IMR-90 (cell line): Measurements from ENCODE around the gene PRKN. TPM values are rescaled to one million over a fixed set of nuclear protein-coding genes. Genes with fewer than 3 reads are reported as not detected.

Source experiments
- ATAC-seq: fragments of 200-7000 bp; cut with Tn5 transposase; 2 replicates; pipeline ENCODE4 v1.9.1; 2020; ENCODE audit warnings: low read depth, mild to moderate bottlenecking, moderate library complexity
- BruUV-seq: library from RNA; stranded (reverse); fragments of 400-500 nt; replicated peaks from 2 replicates; lab custom pipeline; 2021; lab: Mats Ljungman, UMichigan
- CTCF ChIA-PET: fragments of 300-600 bp; formaldehyde crosslinking; extraction: SDS; loops from one replicate; lab custom pipeline; 2021; ENCODE audit warnings: antibody characterized with exemption; lab: Yijun Ruan, JAX
- POLR2A ChIA-PET: fragments of 300-600 bp; sonication (Branson Sonifier 250); formaldehyde crosslinking; loops from one replicate; lab custom pipeline; 2022; ENCODE audit warnings: antibody characterized with exemption; ENCODE audit not compliant: unreplicated experiment; lab: Charles Lee
- DNase-seq: peaks from one replicate; pipeline ENCODE4 v3.0.0; 2013
- H2AFZ ChIP-seq: replicated peaks from 2 replicates; pipeline ENCODE3; 2013; ENCODE audit warnings: low read length, mild to moderate bottlenecking; ENCODE audit not compliant: poor library complexity
- H2AK5ac ChIP-seq: 2 replicates; pipeline ENCODE4 v1.6.1; 2013; ENCODE audit warnings: low read depth, low read length, inconsistent platforms
- H2AK9ac ChIP-seq: replicated peaks from 2 replicates; pipeline ENCODE3; 2013; ENCODE audit warnings: mild to moderate bottlenecking, low read depth, low read length, moderate library complexity; ENCODE audit not compliant: poor library complexity
- H2BK120ac ChIP-seq: 2 replicates; pipeline ENCODE4 v1.6.1; 2013; ENCODE audit warnings: low read depth, low read length, inconsistent platforms
- H2BK15ac ChIP-seq: 3 replicates; pipeline ENCODE4 v1.6.1; 2013; ENCODE audit warnings: low read depth, low read length, inconsistent platforms
- H2BK20ac ChIP-seq: 2 replicates; pipeline ENCODE4 v1.6.1; 2013; ENCODE audit warnings: low read depth, mild to moderate bottlenecking, inconsistent platforms, low read length, moderate library complexity
- H2BK5ac ChIP-seq: 2 replicates; pipeline ENCODE4 v1.6.1; 2013; ENCODE audit warnings: mild to moderate bottlenecking, low read depth, low read length, inconsistent platforms; ENCODE audit not compliant: poor library complexity, severe bottlenecking
- H3K14ac ChIP-seq: replicated peaks from 2 replicates; pipeline ENCODE4 v1.6.1; 2013; ENCODE audit warnings: low read depth, low read length, inconsistent platforms
- H3K18ac ChIP-seq: 2 replicates; pipeline ENCODE4 v1.6.1; 2013; ENCODE audit warnings: low read depth, low read length, control low read depth
- H3K23ac ChIP-seq: 2 replicates; pipeline ENCODE4 v1.6.1; 2013; ENCODE audit warnings: low read depth, low read length, inconsistent platforms
- H3K27ac ChIP-seq: 2 replicates; pipeline ENCODE4 v1.5.1; 2013; ENCODE audit warnings: mild to moderate bottlenecking, control low read depth, low read length; ENCODE audit not compliant: insufficient read depth
- H3K27me3 ChIP-seq: 2 replicates; pipeline ENCODE4 v1.6.1; 2013; ENCODE audit warnings: low read length; ENCODE audit not compliant: control insufficient read depth, insufficient read depth
- H3K36me3 ChIP-seq: 2 replicates; pipeline ENCODE4 v1.6.1; 2013; ENCODE audit warnings: low read length, mixed read lengths; ENCODE audit not compliant: control insufficient read depth, insufficient read depth
- H3K4ac ChIP-seq: 2 replicates; pipeline ENCODE4 v1.6.1; 2013; ENCODE audit warnings: low read depth, low read length, inconsistent platforms
- H3K4me1 ChIP-seq: 2 replicates; pipeline ENCODE4 v1.6.1; 2013; ENCODE audit warnings: low read length, mixed read lengths; ENCODE audit not compliant: control insufficient read depth, insufficient read depth
- H3K4me2 ChIP-seq: 2 replicates; pipeline ENCODE4 v1.6.1; 2013; ENCODE audit warnings: low read depth, mild to moderate bottlenecking, control low read depth, low read length, moderate library complexity
- H3K4me3 ChIP-seq: 2 replicates; pipeline ENCODE4 v1.5.1; 2013; ENCODE audit warnings: low read depth, mild to moderate bottlenecking, control low read depth, low read length, moderate library complexity; ENCODE audit not compliant: insufficient read depth
- H3K56ac ChIP-seq: 2 replicates; pipeline ENCODE4 v1.6.1; 2013; ENCODE audit warnings: low read length, inconsistent platforms; ENCODE audit not compliant: insufficient read depth; ENCODE audit errors: extremely low read depth
- H3K79me1 ChIP-seq, 2 experiments: 2 replicates each; pipeline ENCODE4 v1.6.1; 2013; ENCODE audit warnings: low read length in 2 of 2, inconsistent platforms in 1 of 2, low read depth in 1 of 2
- H3K9ac ChIP-seq: 2 replicates; pipeline ENCODE4 v1.6.1; 2013; ENCODE audit warnings: low read depth, low read length, control low read depth
- H3K9me1 ChIP-seq: 2 replicates; pipeline ENCODE4 v1.6.1; 2013; ENCODE audit warnings: low read length, inconsistent platforms; ENCODE audit not compliant: insufficient read depth
- H3K9me3 ChIP-seq: 2 replicates; pipeline ENCODE4 v1.6.1; 2013; ENCODE audit warnings: low read length; ENCODE audit not compliant: control insufficient read depth, insufficient read depth
- H4K20me1 ChIP-seq: 2 replicates; pipeline ENCODE4 v1.6.1; 2013; ENCODE audit warnings: low read length, inconsistent platforms; ENCODE audit not compliant: insufficient read depth
- H4K5ac ChIP-seq: 2 replicates; pipeline ENCODE4 v1.6.1; 2013; ENCODE audit warnings: mild to moderate bottlenecking, low read depth, low read length, control low read depth
- H4K8ac ChIP-seq, 2 experiments: 2 replicates each; pipeline ENCODE4 v1.6.1; 2013; ENCODE audit warnings: low read depth in 2 of 2, low read length in 2 of 2, control low read depth in 1 of 2, inconsistent platforms in 1 of 2
- H4K91ac ChIP-seq: 2 replicates; pipeline ENCODE4 v1.6.1; 2013; ENCODE audit warnings: low read depth, low read length, inconsistent platforms; ENCODE audit not compliant: insufficient read depth
- BHLHE40 ChIP-seq: fragments of 150-350 bp; IDR thresholded peaks from 2 replicates; pipeline ENCODE4 v1.6.1; 2016; ENCODE audit warnings: mild to moderate bottlenecking, low read depth, low read length
- CEBPB ChIP-seq: IDR thresholded peaks from 2 replicates; pipeline ENCODE4 v1.6.1; 2012; ENCODE audit warnings: low read depth, low read length, improper control_type of control experiment
- CHD1 ChIP-seq: IDR thresholded peaks from 2 replicates; pipeline ENCODE4 v1.6.1; 2012; ENCODE audit warnings: low read depth, low read length, improper control_type of control experiment
- FOS ChIP-seq: fragments of 150-350 bp; IDR thresholded peaks from 2 replicates; pipeline ENCODE4 v1.6.1; 2016; ENCODE audit warnings: low read depth, low read length
- MAFK ChIP-seq: IDR thresholded peaks from 2 replicates; pipeline ENCODE4 v1.6.1; 2012; ENCODE audit warnings: low read depth, low read length, improper control_type of control experiment
- MAZ ChIP-seq: IDR thresholded peaks from 2 replicates; pipeline ENCODE4 v1.6.1; 2012; ENCODE audit warnings: low read depth, mild to moderate bottlenecking, low read length, improper control_type of control experiment, moderate library complexity, borderline replicate concordance
- MXI1 ChIP-seq: IDR thresholded peaks from 2 replicates; pipeline ENCODE4 v1.6.1; 2012; ENCODE audit warnings: low read depth, mild to moderate bottlenecking, low read length, moderate library complexity, borderline replicate concordance
- NFE2L2 ChIP-seq: fragments of 150-350 bp; IDR thresholded peaks from 2 replicates; pipeline ENCODE4 v1.6.1; 2016; ENCODE audit warnings: low read depth, mild to moderate bottlenecking, low read length
- POLR2A ChIP-seq: IDR thresholded peaks from 2 replicates; pipeline ENCODE4 v1.6.1; 2012; ENCODE audit warnings: mild to moderate bottlenecking, low read depth, low read length
- RAD21 ChIP-seq: IDR thresholded peaks from 2 replicates; pipeline ENCODE4 v1.6.1; 2012; ENCODE audit warnings: low read length, improper control_type of control experiment
- RCOR1 ChIP-seq: IDR thresholded peaks from 2 replicates; pipeline ENCODE4 v1.6.1; 2012; ENCODE audit warnings: mild to moderate bottlenecking, low read length, improper control_type of control experiment; ENCODE audit not compliant: insufficient replicate concordance
- RFX5 ChIP-seq: IDR thresholded peaks from 2 replicates; pipeline ENCODE4 v1.8.0; 2012; ENCODE audit warnings: low read depth, mild to moderate bottlenecking, low read length, moderate library complexity
- SMC3 ChIP-seq: fragments of 150-350 bp; IDR thresholded peaks from 2 replicates; pipeline ENCODE4 v1.6.1; 2016; ENCODE audit warnings: low read depth, mild to moderate bottlenecking, antibody characterized with exemption, low read length, moderate library complexity
- WGBS, 2 experiments: methylation state at CpG; one replicate each; pipeline versions ENCODE4 v1.1.5 to v1.1.7; 2013; ENCODE audit warnings: missing lambda C conversion rate in 2 of 2; ENCODE audit not compliant: insufficient read length in 1 of 2; ENCODE audit errors: extremely low coverage in 2 of 2; 5-methylcytosine and 5-hydroxymethylcytosine counted together
- dilution Hi-C: fragments of 300-500 bp; cut with HindIII; formaldehyde crosslinking; loops from one replicate; pipeline ENCODE4 v1.14.3; 2018; ENCODE audit warnings: low sequenced_read_pairs; ENCODE audit not compliant: unreplicated experiment
- in situ Hi-C: fragments of 300-500 bp; cut with MboI; formaldehyde crosslinking; loops from 3 replicates; pipeline ENCODE4 v1.14.3; 2019; ENCODE audit warnings: low sequenced_read_pairs, inconsistent platforms, mixed read lengths
- intact Hi-C: fragments of 100-400 bp; cut with micrococcal nuclease; formaldehyde crosslinking; loops from 2 replicates; pipeline ENCODE4 v1.10.0; 2022
- polyA plus RNA-seq, 3 experiments: library from polyadenylated mRNA; depleted of rRNA; stranded (reverse); fragments of >200 nt; gene quantifications; 2 replicates each; pipeline ENCODE4 v1.2.3, GENCODE V29; 2012; ENCODE audit warnings: low replicate concordance in 1 of 3
- total RNA-seq: library from RNA; depleted of rRNA; stranded (reverse); fragments of >200 nt; gene quantifications from 2 replicates; pipeline ENCODE4 v1.2.3, GENCODE V29; 2012
- TF ChIP-seq, protein P1 (sequence below): fragments of 150-350 bp; IDR thresholded peaks from 2 replicates; pipeline ENCODE4 v1.6.1; 2017; ENCODE audit warnings: mild to moderate bottlenecking, antibody characterized with exemption, low read length, low read depth
- TF ChIP-seq, protein P2 (sequence below): conservative IDR thresholded peaks from 2 replicates; pipeline ENCODE4 v1.5.1; 2012; ENCODE audit warnings: mild to moderate bottlenecking, low read depth, low read length, improper control_type of control experiment
- TF ChIP-seq, protein P3 (sequence below): fragments of 150-350 bp; IDR thresholded peaks from 2 replicates; pipeline ENCODE4 v1.6.1; 2016; ENCODE audit warnings: low read depth, mild to moderate bottlenecking, low read length, moderate library complexity, borderline replicate concordance

The PRKN gene
- total and polyA plus RNA-seq, 2 of the 4 experiments (the other 2 are of a cell fraction) = 0.15 to 0.18 TPM

DNA sequence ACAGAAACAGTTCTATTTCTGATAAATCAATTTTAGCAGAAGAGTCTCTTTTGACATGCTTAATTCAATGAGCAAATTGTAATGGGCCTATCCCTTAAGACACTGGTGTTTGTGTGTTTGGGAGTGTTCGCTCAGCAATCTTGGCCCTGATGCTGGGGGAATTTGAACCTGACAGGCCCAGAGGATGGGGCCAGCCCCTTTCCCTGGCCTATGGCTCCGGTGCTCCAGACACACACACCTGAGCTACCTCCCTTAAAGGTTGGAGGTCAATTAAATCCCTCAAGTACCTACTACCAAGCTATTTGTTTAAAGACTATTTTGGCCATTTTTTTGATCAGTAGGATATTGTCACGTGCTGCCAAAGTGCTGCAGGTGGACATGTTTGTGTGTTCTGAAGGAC, 549.3 kb downstream of the PRKN start:
- H2AK5ac ChIP-seq = no peak overlapping the region
- no TSS peak for BruUV-seq
- H3K9me1 ChIP-seq = no peaks in the 10 kb centered on the region
- H3K4me3 ChIP-seq = no peak overlapping the region
- no peak overlapping the region for H3K14ac ChIP-seq
- H3K79me1 ChIP-seq = no peaks in the 10 kb centered on the region
- TF ChIP-seq SMC3 (no peak), POLR2A (no peak), FOS (no peak), MXI1 (no peak), CEBPB (no peak), NFE2L2 (no peak), BHLHE40 (no peak), RAD21 (no peak), MAFK (no peak), CHD1 (no peak), RCOR1 (no peak), RFX5 (no peak), MAZ (no peak)
- TF ChIP-seq, protein P1, sequence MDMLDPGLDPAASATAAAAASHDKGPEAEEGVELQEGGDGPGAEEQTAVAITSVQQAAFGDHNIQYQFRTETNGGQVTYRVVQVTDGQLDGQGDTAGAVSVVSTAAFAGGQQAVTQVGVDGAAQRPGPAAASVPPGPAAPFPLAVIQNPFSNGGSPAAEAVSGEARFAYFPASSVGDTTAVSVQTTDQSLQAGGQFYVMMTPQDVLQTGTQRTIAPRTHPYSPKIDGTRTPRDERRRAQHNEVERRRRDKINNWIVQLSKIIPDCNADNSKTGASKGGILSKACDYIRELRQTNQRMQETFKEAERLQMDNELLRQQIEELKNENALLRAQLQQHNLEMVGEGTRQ = no peak
- TF ChIP-seq, protein P2, sequence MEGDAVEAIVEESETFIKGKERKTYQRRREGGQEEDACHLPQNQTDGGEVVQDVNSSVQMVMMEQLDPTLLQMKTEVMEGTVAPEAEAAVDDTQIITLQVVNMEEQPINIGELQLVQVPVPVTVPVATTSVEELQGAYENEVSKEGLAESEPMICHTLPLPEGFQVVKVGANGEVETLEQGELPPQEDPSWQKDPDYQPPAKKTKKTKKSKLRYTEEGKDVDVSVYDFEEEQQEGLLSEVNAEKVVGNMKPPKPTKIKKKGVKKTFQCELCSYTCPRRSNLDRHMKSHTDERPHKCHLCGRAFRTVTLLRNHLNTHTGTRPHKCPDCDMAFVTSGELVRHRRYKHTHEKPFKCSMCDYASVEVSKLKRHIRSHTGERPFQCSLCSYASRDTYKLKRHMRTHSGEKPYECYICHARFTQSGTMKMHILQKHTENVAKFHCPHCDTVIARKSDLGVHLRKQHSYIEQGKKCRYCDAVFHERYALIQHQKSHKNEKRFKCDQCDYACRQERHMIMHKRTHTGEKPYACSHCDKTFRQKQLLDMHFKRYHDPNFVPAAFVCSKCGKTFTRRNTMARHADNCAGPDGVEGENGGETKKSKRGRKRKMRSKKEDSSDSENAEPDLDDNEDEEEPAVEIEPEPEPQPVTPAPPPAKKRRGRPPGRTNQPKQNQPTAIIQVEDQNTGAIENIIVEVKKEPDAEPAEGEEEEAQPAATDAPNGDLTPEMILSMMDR = no peak
- TF ChIP-seq, protein P3, sequence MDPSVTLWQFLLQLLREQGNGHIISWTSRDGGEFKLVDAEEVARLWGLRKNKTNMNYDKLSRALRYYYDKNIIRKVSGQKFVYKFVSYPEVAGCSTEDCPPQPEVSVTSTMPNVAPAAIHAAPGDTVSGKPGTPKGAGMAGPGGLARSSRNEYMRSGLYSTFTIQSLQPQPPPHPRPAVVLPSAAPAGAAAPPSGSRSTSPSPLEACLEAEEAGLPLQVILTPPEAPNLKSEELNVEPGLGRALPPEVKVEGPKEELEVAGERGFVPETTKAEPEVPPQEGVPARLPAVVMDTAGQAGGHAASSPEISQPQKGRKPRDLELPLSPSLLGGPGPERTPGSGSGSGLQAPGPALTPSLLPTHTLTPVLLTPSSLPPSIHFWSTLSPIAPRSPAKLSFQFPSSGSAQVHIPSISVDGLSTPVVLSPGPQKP = no peak
- no peaks in the 10 kb centered on the region for H3K36me3 ChIP-seq
- H3K9me3 ChIP-seq = peaks cover 20% of the 10 kb centered on the region
- WGBS, 2 experiments = no CpG with 5 or more reads among the region's 3 CpGs
- H4K8ac ChIP-seq = no peak overlapping the region
- DNase-seq (no peak), ATAC-seq (no peak)
- CTCF ChIA-PET = no interaction called here
- no peaks in the 10 kb centered on the region for H4K20me1 ChIP-seq
- in situ Hi-C loops = no loop called here
- no peak overlapping the region for H2AK9ac ChIP-seq
- H4K91ac ChIP-seq = no peak overlapping the region
- no peak overlapping the region for H3K9ac ChIP-seq
- no peak overlapping the region for H2BK5ac ChIP-seq
- intact Hi-C loops = no loop called here
- H3K4ac ChIP-seq = no peak overlapping the region
- no peak overlapping the region for H3K23ac ChIP-seq
- no peak overlapping the region for H2BK120ac ChIP-seq
- no peak overlapping the region for H2BK20ac ChIP-seq
- H3K56ac ChIP-seq = no peak overlapping the region
- no peaks in the 10 kb centered on the region for H3K4me1 ChIP-seq
- no peak overlapping the region for H3K27ac ChIP-seq
- dilution Hi-C loops = no loop called here
- H2BK15ac ChIP-seq = no peak overlapping the region
- no peak overlapping the region for H3K18ac ChIP-seq
- POLR2A ChIA-PET = no interaction called here
- no peak overlapping the region for H3K4me2 ChIP-seq
- no peak overlapping the region for H2AFZ ChIP-seq
- H3K27me3 ChIP-seq = no peaks in the 10 kb centered on the region
- H4K5ac ChIP-seq = no peak overlapping the region
